Spleen (tissue), 11 donors: ENCODE results near the gene GPR61. TPM values are rescaled to one million over a fixed set of nuclear protein-coding genes. Genes with fewer than 3 reads are reported as not detected.

Experiments
- DNase-seq: peaks from one replicate; pipeline ENCODE4 v3.0.0-alpha.2; 2020
- H3K27ac ChIP-seq, 8 donors: fragments of 200-600 bp; sonication (generic) in 7 of 8; 1 replicate in 4 of 8; 2 replicates in 4 of 8; pipeline versions ENCODE4 v1.5.0 to v1.8.0; 2016 to 2021; ENCODE audit warnings: inconsistent platforms in 4 of 8, mild to moderate bottlenecking in 4 of 8, moderate library complexity in 1 of 8
- H3K27me3 ChIP-seq, 7 donors: fragments of 200-600 bp; sonication (generic) in 6 of 7; replicated peaks in 1 of 7; 1 replicate in 4 of 7; 2 replicates in 3 of 7; pipeline versions ENCODE4 v1.5.0 to v1.8.0; 2016 to 2021; ENCODE audit warnings: inconsistent platforms in 3 of 7, mild to moderate bottlenecking in 1 of 7
- H3K36me3 ChIP-seq, 6 donors: fragments of 200-600 bp; sonication (generic) in 5 of 6; 1 replicate in 4 of 6; 2 replicates in 2 of 6; pipeline versions ENCODE4 v1.5.0 to v1.8.0; 2016 to 2021; ENCODE audit warnings: inconsistent platforms in 2 of 6
- H3K4me1 ChIP-seq, 6 donors: fragments of 200-600 bp; sonication (generic) in 5 of 6; 1 replicate in 3 of 6; 2 replicates in 3 of 6; pipeline versions ENCODE4 v1.5.0 to v1.8.0; 2016 to 2021; ENCODE audit warnings: inconsistent platforms in 3 of 6
- H3K4me3 ChIP-seq, 8 donors: fragments of 200-600 bp; sonication (generic) in 7 of 8; 1 replicate in 4 of 8; 2 replicates in 4 of 8; pipeline versions ENCODE4 v1.5.0 to v1.8.0; 2016 to 2021; ENCODE audit warnings: inconsistent platforms in 4 of 8, mild to moderate bottlenecking in 4 of 8, moderate library complexity in 2 of 8
- H3K9me3 ChIP-seq, 8 donors: fragments of 200-600 bp; sonication (generic) in 7 of 8; 1 replicate in 4 of 8; 2 replicates in 4 of 8; pipeline versions ENCODE4 v1.5.0 to v1.8.0; 2016 to 2021; ENCODE audit warnings: inconsistent platforms in 4 of 8
- POLR2A ChIP-seq, 3 donors: fragments of 450-650 bp; IDR thresholded peaks; one replicate each; pipeline ENCODE4 v1.5.1; 2017; ENCODE audit warnings: antibody characterized with exemption in 3 of 3, mild to moderate bottlenecking in 1 of 3
- POLR2AphosphoS5 ChIP-seq, 3 donors: sonication (generic); formaldehyde crosslinking; IDR thresholded peaks; one replicate each; pipeline ENCODE4 v1.5.1; 2017; ENCODE audit warnings: antibody characterized with exemption in 3 of 3
- WGBS, 5 donors: extraction: QIAGEN DNeasy Blood & Tissue Kit in 3 of 5; methylation state at CpG; one replicate each; pipeline versions ENCODE4 v1.1.5 to v1.1.7; 2013 to 2018; 5-methylcytosine and 5-hydroxymethylcytosine counted together
- intact Hi-C: fragments of 100-400 bp; cut with DNase I; formaldehyde crosslinking; loops from one replicate; pipeline ENCODE4 v1.15.0; 2023; ENCODE audit warnings: low total_unique reads
- polyA plus RNA-seq, 3 donors: library from polyadenylated mRNA; stranded (reverse); fragments of 200-250 nt; gene quantifications; one replicate each; pipeline ENCODE4 v1.2.1, GENCODE V29; 2013
- small RNA-seq, 4 donors: library from RNA; depleted of rRNA; stranded (forward); fragments of <200 nt; gene quantifications; one replicate each; pipeline ENCODE3, GENCODE V24; 2016
- total RNA-seq, 7 donors: library from RNA; depleted of rRNA in 3 of 7; stranded (reverse); fragments of >200 nt in 3 of 7; fragmentation: NEBNext Ultra II Directional in 4 of 7; extraction: Animal tissue kit (Norgen Biotek cat#: 25700) in 4 of 7; gene quantifications; one replicate each; pipeline versions ENCODE4 v1.1.0 to v1.2.1, GENCODE V29; 2016 to 2021
- TF ChIP-seq, protein P1 (sequence below), 11 experiments: fragments of 200-600 bp in 7 of 11; fragments of 450-650 bp in 4 of 11; sonication (generic) in 4 of 11; IDR thresholded peaks in 8 of 11; conservative IDR thresholded peaks in 3 of 11; 1 replicate in 7 of 11; 2 replicates in 4 of 11; pipeline versions ENCODE4 v1.4.0 to v1.8.0; 2016 to 2021; ENCODE audit warnings: antibody characterized with exemption in 11 of 11, inconsistent platforms in 4 of 11, mild to moderate bottlenecking in 1 of 11
- donor health status: healthy with polysubstance abuse.
- donor health status: DM: no; HTN: no; CAD: no; lungs with moderate emphysema.
- donor health status: DM: no; HTN: no; CAD: no.
- donor health status: Bipolar disorder and iron deficiency.
- donor health status: healthy.
- donor health status: DM: no; HTN: no; CAD: no.
- donor health status: DM: yes; HTN: yes; CAD: no.

GPR61 gene
- total and polyA plus RNA-seq, 10 donors = not detected

DNA sequence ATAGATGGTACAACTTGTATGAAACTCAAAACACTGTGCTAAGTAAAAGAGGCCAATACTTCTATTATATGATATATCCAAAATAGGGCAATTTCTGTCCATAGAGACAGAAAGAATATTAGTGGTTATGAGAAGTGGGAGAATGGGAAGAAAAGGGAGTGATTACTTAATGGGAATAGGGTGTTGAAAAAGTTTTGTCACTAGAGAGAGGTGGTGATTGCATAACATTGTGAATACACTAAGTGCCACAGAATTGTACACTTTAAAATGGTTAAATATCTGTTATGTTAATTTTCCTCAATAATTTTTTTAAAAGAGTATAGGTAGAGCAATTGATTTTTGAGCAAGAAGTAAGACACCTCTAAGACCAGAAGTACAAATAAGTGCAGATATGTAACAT is 50.0 kb downstream of the GPR61 start:
- Histone ChIP-seq H3K4me3 (no peak overlapping the region), H3K9me3 (no peaks in the 10 kb centered on the region), H3K27me3 (no peaks in the 10 kb centered on the region), H3K4me1 (peaks cover 0 to 22% (median 0%) of the 10 kb centered on the region in 6 donors), H3K36me3 (peaks cover 5 to 100% (median 81%) of the 10 kb centered on the region in 6 donors), H3K27ac (peak overlapping the region in 2 of 8 donors; percentile 14 to 15)
- TF ChIP-seq, protein P1, sequence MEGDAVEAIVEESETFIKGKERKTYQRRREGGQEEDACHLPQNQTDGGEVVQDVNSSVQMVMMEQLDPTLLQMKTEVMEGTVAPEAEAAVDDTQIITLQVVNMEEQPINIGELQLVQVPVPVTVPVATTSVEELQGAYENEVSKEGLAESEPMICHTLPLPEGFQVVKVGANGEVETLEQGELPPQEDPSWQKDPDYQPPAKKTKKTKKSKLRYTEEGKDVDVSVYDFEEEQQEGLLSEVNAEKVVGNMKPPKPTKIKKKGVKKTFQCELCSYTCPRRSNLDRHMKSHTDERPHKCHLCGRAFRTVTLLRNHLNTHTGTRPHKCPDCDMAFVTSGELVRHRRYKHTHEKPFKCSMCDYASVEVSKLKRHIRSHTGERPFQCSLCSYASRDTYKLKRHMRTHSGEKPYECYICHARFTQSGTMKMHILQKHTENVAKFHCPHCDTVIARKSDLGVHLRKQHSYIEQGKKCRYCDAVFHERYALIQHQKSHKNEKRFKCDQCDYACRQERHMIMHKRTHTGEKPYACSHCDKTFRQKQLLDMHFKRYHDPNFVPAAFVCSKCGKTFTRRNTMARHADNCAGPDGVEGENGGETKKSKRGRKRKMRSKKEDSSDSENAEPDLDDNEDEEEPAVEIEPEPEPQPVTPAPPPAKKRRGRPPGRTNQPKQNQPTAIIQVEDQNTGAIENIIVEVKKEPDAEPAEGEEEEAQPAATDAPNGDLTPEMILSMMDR (IDR thresholded peaks at IDR 0.05 in 8 of 11, conservative IDR thresholded peaks at IDR 0.05 in 3 of 11) = no peak
- no peak for TF ChIP-seq POLR2AphosphoS5 (IDR thresholded peaks at IDR 0.05)
- TF ChIP-seq POLR2A (IDR thresholded peaks at IDR 0.05) = no peak
- DNase-seq = no peak
- intact Hi-C loops = no loop called here

DNA sequence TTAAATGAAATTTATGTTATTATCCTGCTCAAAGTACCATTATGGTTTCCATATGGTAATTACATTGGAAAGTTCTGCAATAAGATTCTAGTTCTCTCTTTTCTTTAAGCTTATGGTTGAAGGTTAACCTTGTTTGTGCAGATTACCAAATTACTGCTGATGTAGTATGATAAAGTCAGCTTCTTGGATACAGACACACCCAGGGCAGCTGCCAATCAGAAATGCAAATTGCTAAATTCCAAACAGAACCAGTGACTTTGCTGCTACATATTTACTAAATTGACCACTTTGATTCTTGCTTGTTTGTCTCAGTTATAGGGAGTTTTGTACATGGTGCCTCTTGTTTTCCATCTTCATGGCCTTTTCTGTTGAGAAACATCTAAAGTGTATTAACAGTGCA is 53.2 kb downstream of the GPR61 start:
- TF ChIP-seq, protein P1 (IDR thresholded peaks at IDR 0.05 in 8 of 11, conservative IDR thresholded peaks at IDR 0.05 in 3 of 11) = no peak
- no peak for TF ChIP-seq POLR2AphosphoS5 (IDR thresholded peaks at IDR 0.05)
- TF ChIP-seq POLR2A (IDR thresholded peaks at IDR 0.05) = no peak
- Histone ChIP-seq H3K36me3 (peaks cover 0 to 100% (median 59%) of the 10 kb centered on the region in 6 donors), H3K4me1 (peaks cover 0 to 9% (median 0%) of the 10 kb centered on the region in 6 donors), H3K9me3 (no peaks in the 10 kb centered on the region), H3K27ac (no peak overlapping the region), H3K27me3 (no peaks in the 10 kb centered on the region), H3K4me3 (no peak overlapping the region)
- intact Hi-C loops = no loop called here
- DNase-seq = no peak

DNA sequence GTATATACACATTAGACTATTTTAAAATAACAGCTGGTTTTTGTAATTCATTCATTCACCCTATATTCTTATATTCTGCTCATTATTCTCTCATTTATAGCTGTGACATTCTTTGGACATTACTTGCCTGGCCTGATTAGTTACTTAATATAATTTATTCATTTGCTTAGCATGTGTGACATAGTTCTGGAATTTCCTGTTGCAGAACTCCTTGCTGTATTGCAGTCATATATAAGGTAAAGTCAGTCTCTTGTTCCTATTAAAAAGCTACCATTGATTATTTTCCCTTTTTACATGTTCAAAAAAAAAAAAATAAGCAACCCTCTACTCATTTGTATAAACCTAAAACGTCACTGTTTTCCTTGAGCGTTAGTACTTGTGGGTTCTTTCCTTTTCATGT is 55.9 kb downstream of the GPR61 start:
- H3K27me3 ChIP-seq = no peaks in the 10 kb centered on the region
- no peak overlapping the region for H3K27ac ChIP-seq
- H3K9me3 ChIP-seq = no peaks in the 10 kb centered on the region
- intact Hi-C loops = no loop called here
- H3K36me3 ChIP-seq = peaks cover 0 to 92% (median 40%) of the 10 kb centered on the region in 6 donors
- DNase-seq = no peak
- H3K4me1 ChIP-seq = no peaks in the 10 kb centered on the region
- 90 to 97% (median 93%) methylated on average over 2 of the region's 2 CpGs for WGBS, 5 donors
- H3K4me3 ChIP-seq = no peak overlapping the region
- TF ChIP-seq POLR2AphosphoS5 (IDR thresholded peaks at IDR 0.05) (no peak), POLR2A (IDR thresholded peaks at IDR 0.05) (no peak)
- TF ChIP-seq, protein P1 (IDR thresholded peaks at IDR 0.05 in 8 of 11, conservative IDR thresholded peaks at IDR 0.05 in 3 of 11) = no peak

Small RNA genes within 50 kb of the gene (small RNA-seq; reads per million reads assigned to genes)
- gene RNU6V = 0 reads per million in 4 donors

Other genes starting within 250 kb of the GPR61 start
- gene MYBPHL, start 232.9 kb upstream of the GPR61 start, total RNA-seq = not detected
- not detected for gene MYBPHL, start 232.9 kb upstream of the GPR61 start, polyA plus RNA-seq
- gene SORT1, start 142.0 kb upstream of the GPR61 start, total RNA-seq = 10 to 100 TPM; 33.5 to 63.9 (median 43.6) TPM
- gene SORT1, start 142.0 kb upstream of the GPR61 start, polyA plus RNA-seq = 1 to 10 TPM; 2.0 to 6.0 (median 3.5) TPM
- 10 to 100 TPM; 29.9 to 87.0 (median 62.2) TPM for gene PSMA5, start 113.4 kb upstream of the GPR61 start, total RNA-seq
- gene PSMA5, start 113.4 kb upstream of the GPR61 start, polyA plus RNA-seq = 10 to 100 TPM; 35.8 to 63.9 (median 61.2) TPM
- gene SYPL2, start 73.3 kb upstream of the GPR61 start, total RNA-seq = 1 to 10 TPM in 5 of 7 donors, under 1 TPM in 2; 0.46 to 2.5 (median 1.3) TPM
- under 1 TPM; 0.26 to 0.51 (median 0.41) TPM for gene SYPL2, start 73.3 kb upstream of the GPR61 start, polyA plus RNA-seq
- gene ATXN7L2, start 56.0 kb upstream of the GPR61 start, total RNA-seq = 10 to 100 TPM in 2 of 7 donors, 1 to 10 TPM in 5; 7.9 to 11.9 (median 8.7) TPM
- gene ATXN7L2, start 56.0 kb upstream of the GPR61 start, polyA plus RNA-seq = 10 to 100 TPM in 2 of 3 donors, 1 to 10 TPM in 1; 7.1 to 16.8 (median 12.2) TPM
- 10 to 100 TPM in 6 of 7 donors, 1 to 10 TPM in 1; 8.6 to 17.6 (median 13.7) TPM for gene CYB561D1, start 45.8 kb upstream of the GPR61 start, total RNA-seq
- 1 to 10 TPM; 4.5 to 8.0 (median 6.0) TPM for gene CYB561D1, start 45.8 kb upstream of the GPR61 start, polyA plus RNA-seq
- gene AMIGO1, start 30.1 kb upstream of the GPR61 start, total RNA-seq = 1 to 10 TPM; 3.7 to 8.5 (median 6.0) TPM
- under 1 TPM; 0.57 to 0.99 (median 0.67) TPM for gene AMIGO1, start 30.1 kb upstream of the GPR61 start, polyA plus RNA-seq
- 10 to 100 TPM in 4 of 7 donors, 1 to 10 TPM in 3; 7.4 to 11.4 (median 10.4) TPM for gene GNAI3, start 8.7 kb downstream of the GPR61 start, total RNA-seq
- gene GNAI3, start 8.7 kb downstream of the GPR61 start, polyA plus RNA-seq = 1 to 10 TPM; 1.8 to 3.3 (median 2.7) TPM
- gene GNAT2, start 79.7 kb downstream of the GPR61 start, total RNA-seq = under 1 TPM in 2 of 7 donors, not detected in 5; 0.59 to 0.92 TPM
- under 1 TPM in 1 of 3 donors, not detected in 2; 0.08 TPM for gene GNAT2, start 79.7 kb downstream of the GPR61 start, polyA plus RNA-seq
- gene AMPD2, start 80.0 kb downstream of the GPR61 start, total RNA-seq = 100 to 1,000 TPM; 112 to 193 (median 170) TPM
- gene AMPD2, start 80.0 kb downstream of the GPR61 start, polyA plus RNA-seq = 10 to 100 TPM; 25.2 to 66.1 (median 60.3) TPM
- gene GSTM4, start 116.2 kb downstream of the GPR61 start, total RNA-seq = 10 to 100 TPM; 23.4 to 53.8 (median 33.8) TPM
- 10 to 100 TPM; 14.8 to 37.8 (median 16.5) TPM for gene GSTM4, start 116.2 kb downstream of the GPR61 start, polyA plus RNA-seq
- 100 to 1,000 TPM in 1 of 7 donors, 10 to 100 TPM in 6; 34.8 to 100 (median 52.2) TPM for gene GSTM2, start 128.2 kb downstream of the GPR61 start, total RNA-seq
- gene GSTM2, start 128.2 kb downstream of the GPR61 start, polyA plus RNA-seq = 10 to 100 TPM; 26.2 to 80.9 (median 67.9) TPM
- 10 to 100 TPM in 4 of 7 donors, not detected in 3; 40.8 to 98.6 (median 65.9) TPM for gene GSTM1, start 147.9 kb downstream of the GPR61 start, total RNA-seq
- 10 to 100 TPM in 2 of 3 donors, under 1 TPM in 1; 0.47 to 74.4 (median 41.6) TPM for gene GSTM1, start 147.9 kb downstream of the GPR61 start, polyA plus RNA-seq
- gene GSTM5, start 172.4 kb downstream of the GPR61 start, total RNA-seq = 10 to 100 TPM in 1 of 7 donors, 1 to 10 TPM in 6; 1.4 to 13.1 (median 3.7) TPM
- gene GSTM5, start 172.4 kb downstream of the GPR61 start, polyA plus RNA-seq = 1 to 10 TPM; 2.8 to 4.2 (median 3.4) TPM
- gene GSTM3, start 201.2 kb downstream of the GPR61 start, total RNA-seq = 10 to 100 TPM in 6 of 7 donors, 1 to 10 TPM in 1; 8.9 to 42.4 (median 21.9) TPM
- gene GSTM3, start 201.2 kb downstream of the GPR61 start, polyA plus RNA-seq = 10 to 100 TPM; 11.2 to 44.0 (median 16.9) TPM
- 1 to 10 TPM in 1 of 7 donors, not detected in 6; 1.2 TPM for gene EPS8L3, start 224.1 kb downstream of the GPR61 start, total RNA-seq
- gene EPS8L3, start 224.1 kb downstream of the GPR61 start, polyA plus RNA-seq = not detected